Fibroblast of mammary gland (primary cell): ENCODE data around the gene CUL3.
"Not testable (repeated sequence)": the region's sequence is repeated elsewhere in the genome, so short reads cannot be mapped to it uniquely, and the experiment has no call there.

Experiments
- DNase-seq: peaks from one replicate; pipeline ENCODE4 v3.0.0-alpha.2; 2010; ENCODE audit warnings: low read depth
- H3K4me3 ChIP-seq: 2 replicates; pipeline ENCODE4 v1.5.1; 2011; ENCODE audit warnings: low read depth, mild to moderate bottlenecking, low read length, moderate library complexity; ENCODE audit not compliant: control insufficient read depth
- CTCF ChIP-seq: conservative IDR thresholded peaks from 2 replicates; pipeline ENCODE4 v1.5.1; 2011; ENCODE audit warnings: low read depth, low read length, inconsistent platforms; ENCODE audit not compliant: control insufficient read depth, insufficient read depth

The CUL3 gene

GRCh38 chr2:224525774-224526173 lies 59.4 kb downstream of the CUL3 start:
- DNase-seq = no peak
- H3K4me3 ChIP-seq = no peak overlapping the region
- no peak for TF ChIP-seq CTCF

- no peak overlapping the region for H3K4me3 ChIP-seq
- no peak for TF ChIP-seq CTCF
- no peak for DNase-seq
Observed at GRCh38 chr2:224524657-224525056, 60.5 kb downstream of the CUL3 start.

GRCh38 chr2:224523626-224524577 lies 61.3 kb downstream of the CUL3 start:
- no peak for DNase-seq
- no peak for TF ChIP-seq CTCF
- H3K4me3 ChIP-seq = no peak overlapping the region

- DNase-seq, H3K4me3 ChIP-seq: not testable (repeated sequence)
Observed at GRCh38 chr2:224522483-224522882, 62.7 kb downstream of the CUL3 start.

GRCh38 chr2:224520064-224520463 lies 65.1 kb downstream of the CUL3 start:
- DNase-seq = peak; percentile 88
- H3K4me3 ChIP-seq = no peak overlapping the region
- no peak for TF ChIP-seq CTCF

GRCh38 chr2:224518806-224519580 lies 66.2 kb downstream of the CUL3 start:
- H3K4me3 ChIP-seq = no peak overlapping the region
- TF ChIP-seq CTCF = no peak
- DNase-seq = peak; percentile 74

- no peak for DNase-seq
- H3K4me3 ChIP-seq = no peak overlapping the region
- TF ChIP-seq CTCF = no peak
Observed at GRCh38 chr2:224517963-224518362, 67.2 kb downstream of the CUL3 start.

GRCh38 chr2:224516393-224516792 lies 68.8 kb downstream of the CUL3 start:
- H3K4me3 ChIP-seq, DNase-seq: not testable (repeated sequence)
